Lung (tissue), 12 donors: ENCODE measurements around the gene ID2. TPM values are rescaled to one million over a fixed set of nuclear protein-coding genes. Genes with fewer than 3 reads are reported as not detected.
A peak's percentile ranks its signal among the peaks of the same experiment; 100 is the strongest.

Experiments used
- ATAC-seq: fragments of 200-7000 bp; cut with Tn5 transposase; one replicate; pipeline ENCODE4 v1.9.1; 2020; ENCODE audit warnings: moderate number of reproducible peaks; ENCODE audit not compliant: insufficient read depth, low FRiP score
- DNase-seq, 3 donors: peaks; one replicate each; pipeline ENCODE4 v3.0.0-alpha.2; 2013 to 2017
- H3K27ac ChIP-seq, 2 donors: one replicate each; pipeline ENCODE4 v1.5.1; 2013; ENCODE audit warnings: mild to moderate bottlenecking in 2 of 2, moderate library complexity in 2 of 2, control low read depth in 1 of 2, inconsistent platforms in 1 of 2, low read depth in 1 of 2, low read length in 1 of 2
- H3K27me3 ChIP-seq, 3 donors: one replicate each; pipeline ENCODE4 v1.5.1; 2013; ENCODE audit warnings: low read length in 2 of 3; ENCODE audit not compliant: control insufficient read depth in 3 of 3, insufficient read depth in 3 of 3
- H3K36me3 ChIP-seq, 4 donors: one replicate each; pipeline ENCODE4 v1.5.1; 2013; ENCODE audit warnings: low read length in 4 of 4, mild to moderate bottlenecking in 1 of 4, moderate library complexity in 1 of 4; ENCODE audit not compliant: control insufficient read depth in 4 of 4, insufficient read depth in 4 of 4
- H3K4me1 ChIP-seq, 5 donors: one replicate each; pipeline ENCODE4 v1.5.1; 2013; ENCODE audit warnings: low read length in 5 of 5, mild to moderate bottlenecking in 2 of 5, moderate library complexity in 1 of 5; ENCODE audit not compliant: control insufficient read depth in 5 of 5, insufficient read depth in 5 of 5
- H3K4me3 ChIP-seq: one replicate; pipeline ENCODE4 v1.5.1; 2013; ENCODE audit warnings: mild to moderate bottlenecking, control low read depth, moderate library complexity
- H3K9ac ChIP-seq, 2 donors: one replicate each; pipeline ENCODE4 v1.5.1; 2013; ENCODE audit warnings: low read length in 2 of 2, control low read depth in 1 of 2; ENCODE audit not compliant: insufficient read depth in 1 of 2
- H3K9me3 ChIP-seq, 4 donors: one replicate each; pipeline ENCODE4 v1.5.1; 2013; ENCODE audit warnings: low read length in 3 of 4, mild to moderate bottlenecking in 1 of 4, moderate library complexity in 1 of 4; ENCODE audit not compliant: control insufficient read depth in 4 of 4, insufficient read depth in 3 of 4
- WGBS, 2 donors: extraction: QIAGEN DNeasy Blood & Tissue Kit; methylation state at CpG; one replicate each; pipeline ENCODE4 v1.1.7; 2013; 5-methylcytosine and 5-hydroxymethylcytosine counted together
- polyA plus RNA-seq, 2 donors: library from polyadenylated mRNA; stranded (reverse); fragments of 200-250 nt; gene quantifications; one replicate each; pipeline ENCODE4 v1.2.1, GENCODE V29; 2013
- total RNA-seq, 2 donors: library from RNA; depleted of rRNA in 1 of 2; stranded (reverse); fragments of >200 nt in 1 of 2; gene quantifications; one replicate each; pipeline ENCODE4 v1.2.1, GENCODE V29; 2014 to 2021
- TF ChIP-seq, protein P1 (sequence below): IDR thresholded peaks from 2 replicates; pipeline ENCODE4 v1.5.1; 2012; ENCODE audit warnings: mild to moderate bottlenecking; ENCODE audit errors: control extremely low read depth, extremely low read depth
- donor health status: control.
- donor health status: control.
- donor health status: Bipolar disorder and iron deficiency.
- donor health status: healthy.
- donor health status: DM: yes; HTN: yes; CAD: no.

Gene ID2
- total and polyA plus RNA-seq, 4 donors = 67.9 to 227 (median 133) TPM

DNA sequence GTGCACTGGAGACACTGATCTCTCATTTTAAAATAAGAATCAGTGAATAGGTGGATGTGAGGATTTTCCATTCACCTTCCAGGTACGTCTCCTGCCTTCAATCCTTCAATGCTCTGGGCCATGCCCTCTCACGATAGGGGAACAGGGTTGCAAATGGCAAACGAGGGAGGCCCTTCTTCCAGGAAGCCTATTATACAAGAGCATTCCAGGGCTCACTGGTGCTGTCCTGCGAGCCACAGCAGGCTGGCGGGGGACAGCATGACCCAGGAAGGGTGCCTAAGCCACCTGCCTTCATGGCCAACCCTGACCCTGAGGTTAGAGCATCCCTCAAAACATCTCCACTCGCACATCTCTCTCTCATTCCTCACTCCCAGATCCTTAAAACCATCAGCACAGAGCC is 20.6 kb upstream of the ID2 start:
- no peak for ATAC-seq
- H3K27ac ChIP-seq = no peak overlapping the region

DNA sequence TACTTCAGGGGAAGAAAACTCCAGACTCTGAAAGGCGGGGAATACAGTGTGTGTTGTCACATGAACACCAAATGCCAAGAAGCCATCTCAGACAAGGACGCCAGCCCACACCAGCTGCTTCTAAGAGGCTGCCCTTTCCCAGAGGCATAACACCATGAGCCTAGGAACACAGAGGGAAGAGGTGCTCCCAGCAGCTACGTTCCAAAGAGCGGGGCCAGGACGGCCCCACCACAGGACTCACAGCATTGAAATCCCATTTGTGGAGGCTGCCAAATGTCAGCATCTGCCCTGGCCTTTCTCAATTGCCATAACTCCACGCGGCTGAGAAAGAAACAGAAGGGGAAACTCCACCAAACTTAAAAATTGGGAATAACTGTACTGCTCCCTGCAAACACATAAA is 20.1 kb upstream of the ID2 start:
- peak overlapping the region in 1 of 2 donors; percentile 1 for H3K9ac ChIP-seq
- no peak overlapping the region for H3K27ac ChIP-seq
- no peaks in the 10 kb centered on the region for H3K27me3 ChIP-seq
- WGBS, 2 donors = 79 to 84% methylated on average over 7 of the region's 7 CpGs
- H3K4me3 ChIP-seq = no peak overlapping the region
- TF ChIP-seq, protein P1, sequence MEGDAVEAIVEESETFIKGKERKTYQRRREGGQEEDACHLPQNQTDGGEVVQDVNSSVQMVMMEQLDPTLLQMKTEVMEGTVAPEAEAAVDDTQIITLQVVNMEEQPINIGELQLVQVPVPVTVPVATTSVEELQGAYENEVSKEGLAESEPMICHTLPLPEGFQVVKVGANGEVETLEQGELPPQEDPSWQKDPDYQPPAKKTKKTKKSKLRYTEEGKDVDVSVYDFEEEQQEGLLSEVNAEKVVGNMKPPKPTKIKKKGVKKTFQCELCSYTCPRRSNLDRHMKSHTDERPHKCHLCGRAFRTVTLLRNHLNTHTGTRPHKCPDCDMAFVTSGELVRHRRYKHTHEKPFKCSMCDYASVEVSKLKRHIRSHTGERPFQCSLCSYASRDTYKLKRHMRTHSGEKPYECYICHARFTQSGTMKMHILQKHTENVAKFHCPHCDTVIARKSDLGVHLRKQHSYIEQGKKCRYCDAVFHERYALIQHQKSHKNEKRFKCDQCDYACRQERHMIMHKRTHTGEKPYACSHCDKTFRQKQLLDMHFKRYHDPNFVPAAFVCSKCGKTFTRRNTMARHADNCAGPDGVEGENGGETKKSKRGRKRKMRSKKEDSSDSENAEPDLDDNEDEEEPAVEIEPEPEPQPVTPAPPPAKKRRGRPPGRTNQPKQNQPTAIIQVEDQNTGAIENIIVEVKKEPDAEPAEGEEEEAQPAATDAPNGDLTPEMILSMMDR = no peak
- H3K4me1 ChIP-seq = peaks cover 0 to 29% (median 3%) of the 10 kb centered on the region in 5 donors
- no peaks in the 10 kb centered on the region for H3K9me3 ChIP-seq
- H3K36me3 ChIP-seq = no peaks in the 10 kb centered on the region
- ATAC-seq = no peak
- peak; percentile 64 to 80 (median 70) for DNase-seq

More for the DNA sequence above, 20.6 kb upstream of the ID2 start:
- no peak for DNase-seq
- H3K36me3 ChIP-seq = no peaks in the 10 kb centered on the region
- no peaks in the 10 kb centered on the region for H3K27me3 ChIP-seq
- H3K9ac ChIP-seq = no peak overlapping the region
- H3K9me3 ChIP-seq = no peaks in the 10 kb centered on the region
- TF ChIP-seq, protein P1 = no peak
- no peak overlapping the region for H3K4me3 ChIP-seq
- WGBS, 2 donors = 89 to 95% methylated on average over 6 of the region's 6 CpGs
- peaks cover 0 to 29% (median 3%) of the 10 kb centered on the region in 5 donors for H3K4me1 ChIP-seq

DNA sequence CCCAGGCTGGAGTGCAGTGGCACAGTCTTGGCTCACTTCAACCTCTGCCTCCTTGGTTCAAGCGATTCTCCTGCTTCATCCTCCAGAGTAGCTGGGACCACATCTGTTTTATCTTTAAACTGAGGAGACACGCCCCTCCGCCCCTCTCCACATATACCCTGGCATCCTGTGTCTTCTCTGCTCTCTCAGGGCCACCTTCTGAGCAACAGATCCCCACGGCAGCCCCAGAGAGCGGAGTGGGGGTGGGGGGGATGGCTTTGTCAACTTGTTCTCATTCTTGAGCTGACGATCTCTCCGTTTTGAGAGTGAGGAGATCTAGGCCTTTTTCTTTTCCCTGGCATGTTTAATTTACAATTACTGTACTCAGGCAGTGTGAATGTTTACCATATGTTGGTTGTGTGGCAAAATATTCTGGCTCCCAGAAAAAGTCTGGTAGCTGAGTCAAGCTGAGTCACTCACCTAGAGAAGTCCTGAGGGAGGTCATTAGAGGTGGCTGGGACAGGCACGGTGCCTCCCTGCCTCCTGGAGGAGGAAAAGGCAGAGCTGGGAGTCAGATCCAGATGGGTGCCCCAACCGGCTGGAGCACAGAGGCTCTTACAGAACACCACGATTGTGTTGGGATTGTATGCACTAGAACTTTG is 19.5 kb upstream of the ID2 start:
- H3K9ac ChIP-seq = no peak overlapping the region
- TF ChIP-seq, protein P1 = no peak

DNA sequence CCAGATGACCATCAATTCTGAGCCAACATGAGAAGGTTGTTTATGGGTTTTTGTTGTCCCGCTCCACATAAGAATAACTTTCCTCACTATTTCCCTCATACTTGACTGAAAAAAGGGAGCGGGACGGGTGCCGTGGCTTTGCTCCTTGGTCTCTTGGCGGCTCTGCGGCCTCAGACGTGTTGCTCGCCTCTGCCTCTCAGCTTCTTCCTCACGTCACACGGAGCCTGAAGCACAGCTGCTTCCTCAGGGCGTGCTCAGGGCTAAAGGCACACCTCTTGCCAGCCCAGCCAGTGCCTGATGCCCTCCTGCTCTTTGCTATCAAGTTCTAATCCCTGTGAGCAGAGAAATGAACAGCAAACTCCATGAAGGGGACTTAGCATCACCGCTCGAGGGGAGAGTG is 17.9 kb upstream of the ID2 start:
- peaks cover 0 to 29% (median 3%) of the 10 kb centered on the region in 5 donors for H3K4me1 ChIP-seq
- ATAC-seq (no peak), DNase-seq (no peak)
- H3K36me3 ChIP-seq = no peaks in the 10 kb centered on the region
- no peaks in the 10 kb centered on the region for H3K9me3 ChIP-seq
- no peaks in the 10 kb centered on the region for H3K27me3 ChIP-seq
- H3K27ac ChIP-seq = no peak overlapping the region
- WGBS, 2 donors = 52 to 71% methylated on average over 13 of the region's 13 CpGs
- H3K4me3 ChIP-seq = no peak overlapping the region
- TF ChIP-seq, protein P1 = no peak
- no peak overlapping the region for H3K9ac ChIP-seq

More for the DNA sequence above, 19.5 kb upstream of the ID2 start:
- WGBS, 2 donors = 81 to 87% methylated on average over 10 of the region's 10 CpGs
- H3K27ac ChIP-seq = no peak overlapping the region
- H3K4me3 ChIP-seq = no peak overlapping the region
- no peaks in the 10 kb centered on the region for H3K27me3 ChIP-seq
- ATAC-seq (no peak), DNase-seq (no peak)
- no peaks in the 10 kb centered on the region for H3K36me3 ChIP-seq
- H3K4me1 ChIP-seq = peaks cover 0 to 29% (median 3%) of the 10 kb centered on the region in 5 donors
- H3K9me3 ChIP-seq = no peaks in the 10 kb centered on the region
